Activated CD4-positive, alpha-beta T cell treated with anti-CD3 and anti-CD28 coated beads, Interleukin-2, amount 50 U/mL, for 1 hour (primary cell): ENCODE data around the gene APCDD1L.
"Not testable (repeated sequence)": the region's sequence is repeated elsewhere in the genome, so short reads cannot be mapped to it uniquely, and the experiment has no call there.

ENCODE experiments used
- DNase-seq: peaks from one replicate; pipeline ENCODE4 v3.0.0-alpha.2; 2020

The APCDD1L gene

GRCh38 chr20:58544891-58545290, 29.7 kb upstream of the APCDD1L start:
- DNase-seq = no peak

GRCh38 chr20:58544286-58544685, 29.1 kb upstream of the APCDD1L start:
- DNase-seq = no peak

- DNase-seq = no peak
These were observed 28.1 kb upstream of the APCDD1L start for GRCh38 chr20:58543274-58543673.

- DNase-seq = no peak
These were observed 27.4 kb upstream of the APCDD1L start for GRCh38 chr20:58542411-58543095.

- DNase-seq = not testable (repeated sequence)
These were observed 26.8 kb upstream of the APCDD1L start for GRCh38 chr20:58542034-58542410.

GRCh38 chr20:58538752-58539151, 23.6 kb upstream of the APCDD1L start:
- DNase-seq = no peak

GRCh38 chr20:58537831-58538230, 22.6 kb upstream of the APCDD1L start:
- DNase-seq = no peak

- DNase-seq = no peak
These were observed 21.1 kb upstream of the APCDD1L start for GRCh38 chr20:58536289-58536688.

GRCh38 chr20:58531657-58532056, 16.5 kb upstream of the APCDD1L start:
- no peak for DNase-seq

- no peak for DNase-seq
These were observed 15.9 kb upstream of the APCDD1L start for GRCh38 chr20:58531063-58531462.

GRCh38 chr20:58528412-58528811, 13.2 kb upstream of the APCDD1L start:
- DNase-seq = no peak

- no peak for DNase-seq
These were observed 11.2 kb upstream of the APCDD1L start for GRCh38 chr20:58526411-58526810.

- no peak for DNase-seq
These were observed 9.6 kb upstream of the APCDD1L start for GRCh38 chr20:58524814-58525213.

- DNase-seq = no peak
These were observed 8.7 kb upstream of the APCDD1L start for GRCh38 chr20:58523971-58524315.

GRCh38 chr20:58523072-58523970, 8.1 kb upstream of the APCDD1L start:
- no peak for DNase-seq

- DNase-seq = no peak
These were observed 7.5 kb upstream of the APCDD1L start for GRCh38 chr20:58522666-58523065.

GRCh38 chr20:58521763-58522162, 6.6 kb upstream of the APCDD1L start:
- no peak for DNase-seq

- no peak for DNase-seq
These were observed 4.9 kb upstream of the APCDD1L start for GRCh38 chr20:58519940-58520712.

- DNase-seq = no peak
These were observed 3.8 kb upstream of the APCDD1L start for GRCh38 chr20:58518896-58519593.

- DNase-seq = no peak
These were observed 3.2 kb upstream of the APCDD1L start for GRCh38 chr20:58518387-58518786.

- no peak for DNase-seq
These were observed 622 bp downstream of the APCDD1L start for GRCh38 chr20:58514321-58515232.
